NB4 (cell line): ENCODE data around the gene IQCH.

Source experiments
- CTCF ChIP-seq: IDR thresholded peaks from one replicate; pipeline ENCODE4 v1.5.1; 2012; ENCODE audit warnings: low read depth, low read length
- MAX ChIP-seq: IDR thresholded peaks from 2 replicates; pipeline ENCODE4 v1.6.1; 2011; ENCODE audit warnings: low read depth, low read length
- MYC ChIP-seq: IDR thresholded peaks from 2 replicates; pipeline ENCODE4 v1.6.1; 2011; ENCODE audit warnings: low read depth, low read length
- POLR2A ChIP-seq: IDR thresholded peaks from 2 replicates; pipeline ENCODE4 v1.6.1; 2011; ENCODE audit warnings: mild to moderate bottlenecking; ENCODE audit not compliant: insufficient read length; ENCODE audit errors: extremely low read depth

- TF ChIP-seq CTCF (no peak), POLR2A (no peak), MYC (no peak), MAX (no peak)
Observed at GRCh38 chr15:67327737-67328136, 73.2 kb downstream of the IQCH start.
